Fibroblast of lung (primary cell): ENCODE measurements around the gene AP3S2. TPM values are rescaled to one million over a fixed set of nuclear protein-coding genes. Genes with fewer than 3 reads are reported as not detected.

Experiments used
- DNase-seq, 2 donors: peaks; one replicate each; pipeline versions ENCODE4 v3.0.0 to v3.0.0-alpha.2; 2010; ENCODE audit warnings: low read depth in 2 of 2
- H2AFZ ChIP-seq: 2 replicates; pipeline ENCODE4 v1.5.1; 2012; ENCODE audit warnings: low read length, control low read depth, inconsistent platforms
- H3K27ac ChIP-seq: 2 replicates; pipeline ENCODE4 v1.5.1; 2011; ENCODE audit warnings: low read length, control low read depth; ENCODE audit not compliant: insufficient read depth
- H3K27me3 ChIP-seq: 2 replicates; pipeline ENCODE4 v1.5.1; 2011; ENCODE audit warnings: mild to moderate bottlenecking, low read length; ENCODE audit not compliant: control insufficient read depth, insufficient read depth
- H3K36me3 ChIP-seq: 2 replicates; pipeline ENCODE4 v1.5.1; 2011; ENCODE audit warnings: low read length; ENCODE audit not compliant: control insufficient read depth, insufficient read depth
- H3K4me1 ChIP-seq: 2 replicates; pipeline ENCODE4 v1.5.1; 2011; ENCODE audit warnings: low read length; ENCODE audit not compliant: control insufficient read depth, insufficient read depth; ENCODE audit errors: extremely low read depth
- H3K4me2 ChIP-seq: 2 replicates; pipeline ENCODE4 v1.5.1; 2011; ENCODE audit warnings: low read length, control low read depth; ENCODE audit not compliant: insufficient read depth; ENCODE audit errors: extremely low read depth
- H3K4me3 ChIP-seq, 4 experiments: fragments of 200-600 bp in 1 of 4; sonication (generic) in 1 of 4; replicated peaks in 1 of 4; 2 replicates each; pipeline ENCODE4 v1.5.1; 2011 to 2016; ENCODE audit warnings: low read length in 4 of 4, low read depth in 3 of 4, mild to moderate bottlenecking in 3 of 4, control low read depth in 2 of 4, inconsistent platforms in 1 of 4, mixed read lengths in 1 of 4; ENCODE audit not compliant: insufficient read depth in 1 of 4; ENCODE audit errors: control extremely low read depth in 1 of 4
- H3K79me2 ChIP-seq: 2 replicates; pipeline ENCODE4 v1.5.1; 2012; ENCODE audit warnings: mild to moderate bottlenecking, low read length, inconsistent platforms; ENCODE audit not compliant: control insufficient read depth, insufficient read depth
- H3K9ac ChIP-seq: 2 replicates; pipeline ENCODE4 v1.5.1; 2011; ENCODE audit warnings: mild to moderate bottlenecking, low read length, control low read depth; ENCODE audit not compliant: insufficient read depth
- H3K9me3 ChIP-seq: 2 replicates; pipeline ENCODE4 v1.5.1; 2012; ENCODE audit warnings: low read depth, low read length; ENCODE audit not compliant: control insufficient read depth, insufficient read depth
- H4K20me1 ChIP-seq: 2 replicates; pipeline ENCODE4 v1.5.1; 2011; ENCODE audit warnings: low read length; ENCODE audit not compliant: control insufficient read depth, insufficient read depth; ENCODE audit errors: extremely low read depth
- CTCF ChIP-seq, 2 donors: IDR thresholded peaks in 1 of 2; conservative IDR thresholded peaks in 1 of 2; 1 replicate in 1 of 2; 2 replicates in 1 of 2; pipeline ENCODE4 v1.5.1; 2011 to 2012; ENCODE audit warnings: low read length in 2 of 2, control low read depth in 1 of 2, inconsistent platforms in 1 of 2, low read depth in 1 of 2, mild to moderate bottlenecking in 1 of 2
- EZH2 ChIP-seq: IDR thresholded peaks from 2 replicates; pipeline ENCODE4 v1.5.1; 2012; ENCODE audit warnings: low read length, control low read depth, mild to moderate bottlenecking; ENCODE audit errors: missing control alignments
- polyA plus RNA-seq, 2 donors: library from polyadenylated mRNA; depleted of rRNA in 1 of 2; stranded (reverse) in 1 of 2; unstranded in 1 of 2; fragments of >200 nt; gene quantifications; 2 replicates each; pipeline ENCODE4 v1.2.1, GENCODE V29; 2011 to 2012; ENCODE audit warnings: missing spikeins in 1 of 2
- total RNA-seq: library from RNA; depleted of rRNA; stranded (reverse); fragments of >200 nt; gene quantifications from 2 replicates; pipeline ENCODE4 v1.2.1, GENCODE V29; 2014

AP3S2 gene
- total and polyA plus RNA-seq, 2 donors (not counting 1 experiment from before 2014, with no cell fraction given) = 54.4 to 69.5 TPM

DNA sequence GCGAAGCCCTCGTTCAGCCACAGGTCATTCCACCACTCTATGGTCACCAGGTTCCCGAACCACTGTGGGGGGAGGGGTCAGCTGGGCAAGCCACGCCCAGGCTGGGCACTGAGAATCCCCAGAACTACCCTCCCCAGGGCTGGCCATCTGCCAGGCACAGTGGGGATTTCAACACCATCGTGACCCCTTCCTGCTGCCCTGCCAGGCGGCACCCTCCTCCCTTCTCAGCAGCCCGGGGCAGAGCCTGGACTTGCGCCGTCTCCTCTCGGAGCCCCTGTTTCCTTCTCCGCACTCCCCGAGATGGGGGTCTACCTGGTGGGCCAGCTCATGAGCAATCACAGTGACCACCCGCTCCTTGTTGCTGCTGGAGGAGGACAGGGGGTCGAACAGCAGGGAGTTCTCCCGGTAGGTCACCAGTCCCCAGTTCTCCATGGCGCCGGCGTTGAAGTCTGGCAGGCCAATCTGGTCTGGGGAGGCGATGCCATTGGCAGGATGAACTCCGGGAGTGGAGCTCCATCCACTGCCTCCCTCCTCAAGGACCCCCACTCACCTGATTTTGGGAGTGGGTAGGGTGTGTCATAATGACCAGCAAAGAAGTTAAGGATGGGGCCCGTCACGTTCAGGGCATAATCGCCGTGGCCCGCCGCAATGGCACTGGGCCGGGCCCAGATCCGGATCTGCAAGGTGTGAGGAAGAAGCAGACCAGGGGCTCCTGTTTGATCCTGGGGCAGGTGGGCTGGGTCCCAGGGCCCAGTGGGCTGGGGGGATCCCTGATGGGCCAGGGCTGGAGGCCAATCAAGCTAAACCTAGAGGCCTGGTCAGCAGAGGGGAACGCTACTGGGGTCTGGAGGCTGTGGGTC lies 89.6 kb downstream of the AP3S2 start:
- H3K4me3 ChIP-seq = no peak overlapping the region
- H3K4me2 ChIP-seq = no peak overlapping the region
- no peak overlapping the region for H3K27ac ChIP-seq
- H3K36me3 ChIP-seq = peaks cover 53% of the 10 kb centered on the region
- no peak overlapping the region for H2AFZ ChIP-seq
- H3K79me2 ChIP-seq = peaks cover 16% of the 10 kb centered on the region
- no peaks in the 10 kb centered on the region for H3K9me3 ChIP-seq
- H3K27me3 ChIP-seq = no peaks in the 10 kb centered on the region
- no peak for DNase-seq
- no peak overlapping the region for H3K9ac ChIP-seq
- no peaks in the 10 kb centered on the region for H4K20me1 ChIP-seq
- peaks cover under 1% of the 10 kb centered on the region for H3K4me1 ChIP-seq
- no peak for TF ChIP-seq EZH2
- no peak for TF ChIP-seq CTCF (conservative IDR thresholded peaks at IDR 0.05 in 1 of 2, IDR thresholded peaks at IDR 0.05 in 1 of 2; ENCODE audit: low read depth in 1 of 2, low read length in 2 of 2)

GRCh38 chr15:89802986-89803824 lies 90.6 kb downstream of the AP3S2 start:
- H3K36me3 ChIP-seq = peaks cover 55% of the 10 kb centered on the region
- H3K79me2 ChIP-seq = peaks cover 8% of the 10 kb centered on the region
- no peak overlapping the region for H3K27ac ChIP-seq
- H3K4me3 ChIP-seq = no peak overlapping the region
- H3K9ac ChIP-seq = no peak overlapping the region
- DNase-seq = no peak
- no peaks in the 10 kb centered on the region for H3K9me3 ChIP-seq
- H3K27me3 ChIP-seq = no peaks in the 10 kb centered on the region
- no peak overlapping the region for H2AFZ ChIP-seq
- no peak for TF ChIP-seq EZH2
- TF ChIP-seq CTCF (conservative IDR thresholded peaks at IDR 0.05 in 1 of 2, IDR thresholded peaks at IDR 0.05 in 1 of 2; ENCODE audit: low read depth in 1 of 2, low read length in 2 of 2) = no peak
- no peaks in the 10 kb centered on the region for H4K20me1 ChIP-seq
- no peak overlapping the region for H3K4me2 ChIP-seq
- no peaks in the 10 kb centered on the region for H3K4me1 ChIP-seq

DNA sequence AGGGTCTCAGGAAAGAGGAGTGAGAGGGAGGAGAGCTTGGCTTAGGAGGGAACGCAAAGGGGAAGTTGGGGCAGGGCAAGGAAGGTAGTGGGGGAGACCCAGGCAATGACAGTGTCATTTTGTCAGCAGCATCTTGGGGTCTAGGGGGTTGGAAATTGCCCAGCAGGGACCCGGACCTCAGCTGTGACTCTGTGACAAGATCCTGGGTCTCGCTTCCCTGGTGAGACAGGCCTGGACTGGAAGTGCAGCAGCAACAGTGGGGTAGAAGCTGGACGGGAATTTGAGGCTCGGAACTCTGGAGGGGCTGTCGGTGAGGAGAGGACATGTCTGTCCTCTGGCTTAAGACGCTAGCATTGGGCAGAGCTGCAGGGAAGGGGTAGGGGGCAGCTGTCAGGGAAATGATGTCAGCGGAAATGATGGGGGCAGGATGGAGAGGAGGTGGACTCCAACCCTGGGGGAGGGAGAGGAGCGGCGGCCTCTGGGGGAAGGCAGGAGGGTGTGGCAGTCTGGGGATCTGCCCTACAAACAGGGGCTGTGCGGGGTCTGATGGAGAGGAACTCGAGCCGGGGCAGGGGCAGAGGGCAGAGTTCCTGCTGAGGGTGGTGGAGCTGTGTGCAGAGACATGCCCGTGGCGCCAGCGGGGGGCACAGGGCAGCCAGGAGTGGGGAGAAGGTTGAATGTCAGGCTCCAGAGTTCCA lies 91.4 kb downstream of the AP3S2 start:
- no peak overlapping the region for H3K4me2 ChIP-seq
- H3K9ac ChIP-seq = no peak overlapping the region
- no peaks in the 10 kb centered on the region for H3K27me3 ChIP-seq
- H3K79me2 ChIP-seq = peaks cover 4% of the 10 kb centered on the region
- H2AFZ ChIP-seq = no peak overlapping the region
- no peaks in the 10 kb centered on the region for H4K20me1 ChIP-seq
- DNase-seq = no peak
- H3K27ac ChIP-seq = no peak overlapping the region
- no peaks in the 10 kb centered on the region for H3K9me3 ChIP-seq
- no peak overlapping the region for H3K4me3 ChIP-seq
- TF ChIP-seq CTCF (conservative IDR thresholded peaks at IDR 0.05 in 1 of 2, IDR thresholded peaks at IDR 0.05 in 1 of 2; ENCODE audit: low read depth in 1 of 2, low read length in 2 of 2) = no peak
- H3K4me1 ChIP-seq = no peaks in the 10 kb centered on the region
- peaks cover 61% of the 10 kb centered on the region for H3K36me3 ChIP-seq
